Osteoblast (primary cell): Measurements from ENCODE around the gene TPCN2. TPM values are rescaled to one million over a fixed set of nuclear protein-coding genes. Genes with fewer than 3 reads are reported as not detected.

ENCODE experiments used
- DNase-seq: peaks from one replicate; pipeline ENCODE4 v3.0.0; 2011; ENCODE audit warnings: low spot score, mixed read lengths; ENCODE audit not compliant: insufficient read length; ENCODE audit errors: missing footprints
- H2AFZ ChIP-seq: 2 replicates; pipeline ENCODE4 v1.6.0; 2011; ENCODE audit warnings: mild to moderate bottlenecking, low read length
- H3K27ac ChIP-seq: 2 replicates; pipeline ENCODE4 v1.5.1; 2011; ENCODE audit warnings: mild to moderate bottlenecking, low read depth, low read length, moderate library complexity
- H3K27me3 ChIP-seq: 2 replicates; pipeline ENCODE4 v1.6.0; 2012; ENCODE audit warnings: mild to moderate bottlenecking, control low read depth, inconsistent platforms, low read length, moderate library complexity; ENCODE audit not compliant: insufficient read depth
- H3K36me3 ChIP-seq: 2 replicates; pipeline ENCODE4 v1.5.1; 2011; ENCODE audit warnings: mild to moderate bottlenecking, low read length, control low read depth, moderate library complexity; ENCODE audit not compliant: insufficient read depth
- H3K4me1 ChIP-seq: 2 replicates; pipeline ENCODE4 v1.5.1; 2011; ENCODE audit warnings: mild to moderate bottlenecking, low read length, control low read depth, moderate library complexity; ENCODE audit not compliant: insufficient read depth
- H3K4me2 ChIP-seq: 2 replicates; pipeline ENCODE4 v1.6.0; 2011; ENCODE audit warnings: mild to moderate bottlenecking, low read length; ENCODE audit not compliant: insufficient read depth
- H3K4me3 ChIP-seq: fragments of 200-600 bp; sonication (generic); 3 replicates; pipeline ENCODE4 v1.5.1; 2012; ENCODE audit warnings: mild to moderate bottlenecking, low read length, inconsistent platforms; ENCODE audit not compliant: insufficient read depth
- H3K79me2 ChIP-seq: 2 replicates; pipeline ENCODE4 v1.6.0; 2012; ENCODE audit warnings: mild to moderate bottlenecking, low read length, control low read depth, inconsistent platforms; ENCODE audit not compliant: insufficient read depth
- H3K9me3 ChIP-seq: 2 replicates; pipeline ENCODE4 v1.5.1; 2011; ENCODE audit warnings: low read depth, low read length, control low read depth
- H4K20me1 ChIP-seq: 2 replicates; pipeline ENCODE4 v1.6.0; 2012; ENCODE audit warnings: mild to moderate bottlenecking, low read length, control low read depth; ENCODE audit not compliant: insufficient read depth
- total RNA-seq: library from RNA; depleted of rRNA; stranded (reverse); fragments of >200 nt; gene quantifications from 2 replicates; pipeline ENCODE4 v1.2.3, GENCODE V29; 2012
- TF ChIP-seq, protein P1 (sequence below): IDR thresholded peaks from 2 replicates; pipeline ENCODE4 v1.5.1; 2011; ENCODE audit warnings: mild to moderate bottlenecking, low read depth, low read length, moderate library complexity; ENCODE audit errors: extremely low read depth

TPCN2 gene
- total RNA-seq, 1 donor = 14.1 TPM

DNA sequence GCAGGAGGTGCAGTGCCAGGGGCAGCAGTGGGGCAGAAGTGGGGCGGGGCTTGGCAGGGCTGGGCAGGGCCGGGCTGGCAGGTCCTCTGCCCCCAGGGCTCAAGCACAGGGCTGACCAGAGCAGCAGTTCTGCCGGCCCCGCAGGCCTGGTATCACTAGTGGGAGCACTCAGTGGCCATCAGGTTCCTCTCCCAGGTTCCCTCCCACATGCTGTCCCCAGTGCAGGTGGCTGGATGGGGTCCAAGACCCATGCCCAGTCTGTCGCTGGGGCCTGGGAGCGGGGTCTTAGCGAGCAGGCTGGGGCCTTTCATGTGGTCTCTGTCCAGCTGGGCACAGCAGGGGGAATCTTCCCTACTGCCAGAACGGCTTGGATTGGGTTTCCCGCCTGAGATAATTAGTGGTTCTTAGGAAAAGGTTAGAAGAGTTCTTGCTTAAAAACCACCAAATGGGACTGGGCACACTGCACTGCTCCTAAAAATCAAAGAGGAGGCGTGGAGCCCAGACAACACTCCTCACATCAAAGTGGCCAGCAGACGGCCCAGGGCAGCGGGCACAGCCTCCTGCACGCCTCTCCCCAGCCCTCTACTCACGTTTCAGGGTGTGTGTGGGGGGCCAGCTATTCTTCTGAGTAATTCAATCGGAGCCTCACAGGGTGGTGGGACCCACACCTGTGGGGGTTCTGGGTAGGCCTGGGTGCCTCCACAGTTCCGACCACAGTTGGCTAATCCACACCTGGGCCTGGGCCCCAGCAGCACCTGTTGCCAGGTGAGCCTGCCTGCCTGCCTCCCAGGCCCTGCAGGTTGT is 45.6 kb downstream of the TPCN2 start:
- H3K4me1 ChIP-seq = peaks cover 2% of the 10 kb centered on the region
- no peak overlapping the region for H3K4me2 ChIP-seq
- H3K4me3 ChIP-seq = no peak overlapping the region
- TF ChIP-seq, protein P1, sequence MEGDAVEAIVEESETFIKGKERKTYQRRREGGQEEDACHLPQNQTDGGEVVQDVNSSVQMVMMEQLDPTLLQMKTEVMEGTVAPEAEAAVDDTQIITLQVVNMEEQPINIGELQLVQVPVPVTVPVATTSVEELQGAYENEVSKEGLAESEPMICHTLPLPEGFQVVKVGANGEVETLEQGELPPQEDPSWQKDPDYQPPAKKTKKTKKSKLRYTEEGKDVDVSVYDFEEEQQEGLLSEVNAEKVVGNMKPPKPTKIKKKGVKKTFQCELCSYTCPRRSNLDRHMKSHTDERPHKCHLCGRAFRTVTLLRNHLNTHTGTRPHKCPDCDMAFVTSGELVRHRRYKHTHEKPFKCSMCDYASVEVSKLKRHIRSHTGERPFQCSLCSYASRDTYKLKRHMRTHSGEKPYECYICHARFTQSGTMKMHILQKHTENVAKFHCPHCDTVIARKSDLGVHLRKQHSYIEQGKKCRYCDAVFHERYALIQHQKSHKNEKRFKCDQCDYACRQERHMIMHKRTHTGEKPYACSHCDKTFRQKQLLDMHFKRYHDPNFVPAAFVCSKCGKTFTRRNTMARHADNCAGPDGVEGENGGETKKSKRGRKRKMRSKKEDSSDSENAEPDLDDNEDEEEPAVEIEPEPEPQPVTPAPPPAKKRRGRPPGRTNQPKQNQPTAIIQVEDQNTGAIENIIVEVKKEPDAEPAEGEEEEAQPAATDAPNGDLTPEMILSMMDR = no peak
- H3K27me3 ChIP-seq = peaks cover 5% of the 10 kb centered on the region
- no peaks in the 10 kb centered on the region for H3K9me3 ChIP-seq
- no peaks in the 10 kb centered on the region for H3K79me2 ChIP-seq
- no peaks in the 10 kb centered on the region for H3K36me3 ChIP-seq
- peaks cover 17% of the 10 kb centered on the region for H4K20me1 ChIP-seq
- H2AFZ ChIP-seq = no peak overlapping the region
- H3K27ac ChIP-seq = no peak overlapping the region
- DNase-seq = no peak

DNA sequence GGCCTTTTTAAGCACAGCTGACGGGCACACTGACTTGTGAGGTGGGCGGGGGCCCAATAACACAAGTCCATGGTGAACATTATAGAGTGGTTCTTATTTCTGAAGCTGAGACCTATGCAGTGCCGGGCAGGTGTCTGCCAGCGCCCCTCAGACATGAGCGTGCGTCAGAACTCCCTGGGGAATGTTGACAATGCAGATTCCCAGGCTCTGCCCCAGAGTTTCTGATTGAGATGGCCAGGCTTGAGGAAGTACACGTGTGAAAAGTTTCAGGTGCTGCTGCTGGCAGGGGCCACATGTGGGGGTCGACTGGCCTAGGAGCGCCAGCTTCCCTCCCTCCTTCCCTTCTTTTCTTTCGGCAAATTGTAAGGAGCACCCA is 46.2 kb downstream of the TPCN2 start:
- no peak for DNase-seq
- peaks cover 11% of the 10 kb centered on the region for H4K20me1 ChIP-seq
- H3K36me3 ChIP-seq = no peaks in the 10 kb centered on the region
- peaks cover 7% of the 10 kb centered on the region for H3K27me3 ChIP-seq
- no peak overlapping the region for H2AFZ ChIP-seq
- no peaks in the 10 kb centered on the region for H3K79me2 ChIP-seq
- H3K4me1 ChIP-seq = no peaks in the 10 kb centered on the region
- H3K4me2 ChIP-seq = no peak overlapping the region
- no peaks in the 10 kb centered on the region for H3K9me3 ChIP-seq
- H3K4me3 ChIP-seq = no peak overlapping the region
- no peak overlapping the region for H3K27ac ChIP-seq
- TF ChIP-seq, protein P1 = no peak

DNA sequence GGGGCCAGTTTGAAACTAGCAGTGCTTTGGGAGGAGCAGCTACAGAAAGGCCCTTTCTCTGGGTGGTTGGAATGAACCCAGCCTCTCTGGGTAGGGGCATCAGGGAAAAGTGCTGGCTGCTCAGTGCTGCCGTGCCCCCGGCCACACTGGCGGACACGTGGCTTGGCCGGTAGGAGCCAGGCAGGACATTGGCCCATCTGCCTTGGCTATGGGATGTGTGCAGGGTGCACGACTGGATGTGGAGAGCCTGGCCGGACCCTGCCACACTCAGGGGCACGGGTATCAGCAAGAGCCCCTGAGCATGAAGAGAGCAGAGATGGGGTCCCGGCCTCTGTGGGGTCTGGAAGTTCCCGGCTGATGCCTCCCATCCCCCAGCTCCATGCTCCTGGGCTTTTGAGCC is 46.6 kb downstream of the TPCN2 start:
- Histone ChIP-seq H3K27me3 (peaks cover 11% of the 10 kb centered on the region), H3K79me2 (no peaks in the 10 kb centered on the region), H3K27ac (no peak overlapping the region), H2AFZ (no peak overlapping the region), H4K20me1 (peaks cover 10% of the 10 kb centered on the region), H3K4me1 (no peaks in the 10 kb centered on the region), H3K36me3 (no peaks in the 10 kb centered on the region), H3K9me3 (no peaks in the 10 kb centered on the region), H3K4me3 (no peak overlapping the region), H3K4me2 (no peak overlapping the region)
- DNase-seq = no peak
- TF ChIP-seq, protein P1 = no peak

DNA sequence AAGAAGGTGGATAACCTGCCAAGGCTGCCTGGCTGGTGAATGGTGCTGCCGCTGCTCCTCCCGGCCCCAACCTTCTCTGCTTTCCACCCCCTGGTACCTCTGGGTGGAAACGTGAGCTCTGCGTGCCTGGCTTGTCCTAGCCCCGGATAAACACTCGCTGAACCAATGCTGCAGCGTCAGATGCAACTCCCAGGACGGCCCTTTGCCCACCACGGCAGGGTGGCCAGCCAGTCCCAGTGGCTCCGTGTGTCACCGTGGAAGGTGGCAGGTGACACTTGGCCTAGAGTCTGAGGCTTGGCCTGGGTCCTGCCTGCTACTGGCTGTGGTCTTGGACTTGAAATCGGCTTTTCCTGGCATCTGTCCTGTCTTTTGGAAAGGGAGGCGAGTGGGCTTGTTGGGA is 47.7 kb downstream of the TPCN2 start:
- Histone ChIP-seq H3K4me3 (no peak overlapping the region), H3K27ac (no peak overlapping the region), H3K27me3 (peaks cover 17% of the 10 kb centered on the region), H3K36me3 (no peaks in the 10 kb centered on the region), H2AFZ (no peak overlapping the region), H3K9me3 (no peaks in the 10 kb centered on the region), H3K4me2 (no peak overlapping the region), H4K20me1 (peaks cover 11% of the 10 kb centered on the region), H3K4me1 (no peaks in the 10 kb centered on the region), H3K79me2 (no peaks in the 10 kb centered on the region)
- no peak for DNase-seq
- TF ChIP-seq, protein P1 = no peak
